CD4-positive, alpha-beta T cell (primary cell): Measurements from ENCODE around the gene SMIM3. TPM values are rescaled to one million over a fixed set of nuclear protein-coding genes. Genes with fewer than 3 reads are reported as not detected.

Experiments used
- ATAC-seq: fragments of 200-7000 bp; cut with Tn5 transposase; one replicate; pipeline ENCODE4 v1.10.0; 2022; ENCODE audit warnings: mild to moderate bottlenecking; ENCODE audit not compliant: poor library complexity
- CTCF ChIA-PET: fragments of 350-600 bp; sonication (Branson Sonifier 250); formaldehyde crosslinking; loops from one replicate; lab custom pipeline; 2021; ENCODE audit warnings: antibody characterized with exemption, inconsistent platforms; lab: Charles Lee
- POLR2A ChIA-PET: fragments of 350-600 bp; sonication (Branson Sonifier 250); formaldehyde crosslinking; loops from one replicate; lab custom pipeline; 2021; ENCODE audit warnings: antibody characterized with exemption, inconsistent platforms; lab: Charles Lee
- DNase-seq, 14 experiments: peaks; one replicate each; pipeline ENCODE4 v3.0.0-alpha.2; 2013 to 2020; ENCODE audit warnings: mixed read lengths in 2 of 14
- H3K27ac ChIP-seq, 2 donors: one replicate each; pipeline versions ENCODE4 v1.5.1 to v1.7.0; 2013; ENCODE audit warnings: low read length in 2 of 2, low read depth in 1 of 2, mild to moderate bottlenecking in 1 of 2
- H3K27me3 ChIP-seq, 2 experiments: 1 replicate in 1 of 2; 2 replicates in 1 of 2; pipeline versions ENCODE4 v1.6.1 to v1.7.0; 2013; ENCODE audit warnings: low read length in 2 of 2, control low read depth in 1 of 2, mild to moderate bottlenecking in 1 of 2, moderate library complexity in 1 of 2; ENCODE audit not compliant: insufficient read depth in 2 of 2, control insufficient read depth in 1 of 2
- H3K36me3 ChIP-seq: one replicate; pipeline ENCODE4 v1.6.1; 2013; ENCODE audit warnings: low read length, control low read depth; ENCODE audit not compliant: insufficient read depth
- H3K4me1 ChIP-seq: one replicate; pipeline ENCODE4 v1.6.1; 2013; ENCODE audit warnings: low read length, control low read depth; ENCODE audit not compliant: insufficient read depth
- H3K4me3 ChIP-seq: one replicate; pipeline ENCODE4 v1.5.1; 2013; ENCODE audit warnings: mild to moderate bottlenecking, low read length, moderate library complexity
- H3K9me3 ChIP-seq, 2 experiments: 1 replicate in 1 of 2; 2 replicates in 1 of 2; pipeline versions ENCODE4 v1.6.1 to v1.7.0; 2013; ENCODE audit warnings: low read length in 2 of 2, mild to moderate bottlenecking in 2 of 2, control low read depth in 1 of 2, moderate library complexity in 1 of 2; ENCODE audit not compliant: control insufficient read depth in 1 of 2, insufficient read depth in 1 of 2
- H3K27ac Mint-ChIP-seq: one replicate; pipeline ENCODE4 v1.8.0; 2020; ENCODE audit warnings: mixed read lengths
- H3K27me3 Mint-ChIP-seq: one replicate; pipeline ENCODE4 v1.8.0; 2021; ENCODE audit warnings: mixed read lengths
- H3K36me3 Mint-ChIP-seq: one replicate; pipeline ENCODE4 v1.8.0; 2021; ENCODE audit warnings: low read depth, mixed read lengths
- H3K4me1 Mint-ChIP-seq: one replicate; pipeline ENCODE4 v1.8.0; 2021; ENCODE audit warnings: low read depth, mixed read lengths
- H3K4me3 Mint-ChIP-seq: one replicate; pipeline ENCODE4 v1.8.0; 2020; ENCODE audit warnings: mild to moderate bottlenecking, mixed read lengths
- H3K9me3 Mint-ChIP-seq: one replicate; pipeline ENCODE4 v1.8.0; 2020; ENCODE audit warnings: mixed read lengths
- CTCF ChIP-seq: fragments of 200-600 bp; IDR thresholded peaks from one replicate; pipeline ENCODE4 v1.8.0; 2022; ENCODE audit warnings: antibody characterized with exemption, mild to moderate bottlenecking
- intact Hi-C, 2 experiments: fragments of 100-400 bp; cut with DNase I in 1 of 2; cut with micrococcal nuclease in 1 of 2; formaldehyde crosslinking; loops; one replicate each; pipeline versions ENCODE4 v1.15.1 to v1.9.0; 2023 to 2025; cut with DNase I, micrococcal nuclease
- total RNA-seq, 174 experiments: library from RNA in 2 of 174; stranded (reverse) in 2 of 174; gene quantifications; one replicate each; pipeline ENCODE4 v1.2.3 and lab custom pipeline; 2021 to 2026

The SMIM3 gene
- total RNA-seq, 2 experiments from 2014 or later: 2.9 TPM

- Mint-ChIP-seq H3K36me3 (peaks cover 4% of the 10 kb centered on the region), H3K4me3 (peak overlapping the region; percentile 81), H3K9me3 (peaks cover 2% of the 10 kb centered on the region), H3K27ac (peak overlapping the region; percentile 90), H3K27me3 (no peaks in the 10 kb centered on the region), H3K4me1 (peaks cover 79% of the 10 kb centered on the region)
- H3K27ac ChIP-seq: peak overlapping the region; percentile 58 to 68
- H3K4me3 ChIP-seq: no peak overlapping the region
- ChIA-PET POLR2A (interaction anchor here (0.6 to 6.0 kb wide), 3 partner anchors 23 to 174 kb away, joined by 3 to 52 read pairs (median 49); partner anchors contain the start of genes DCTN4 and RBM22), CTCF (interaction anchor here (0.6 to 2.5 kb wide), 5 partner anchors 8 to 82 kb away, joined by 3 to 19 read pairs (median 4); partner anchors contain the start of genes DCTN4 and RBM22)
- peaks cover 69% of the 10 kb centered on the region for H3K4me1 ChIP-seq
- H3K27me3 ChIP-seq: no peaks in the 10 kb centered on the region
- no peak for DNase-seq
- intact Hi-C loops: loop anchor here (2.0 to 10.0 kb wide), 5 partner anchors 23 to 473 kb away; partner anchors contain the start of genes DCTN4 (in 1 of the 2), GM2A (in 1 of the 2) and RBM22 (in 1 of the 2)
- H3K36me3 ChIP-seq: no peaks in the 10 kb centered on the region
- H3K9me3 ChIP-seq: no peaks in the 10 kb centered on the region
- no peak for TF ChIP-seq CTCF
- ATAC-seq: no peak
Measured at GRCh38 chr5:150781706-150782614, 3.4 kb downstream of the SMIM3 start.

GRCh38 chr5:150782850-150783249 lies 4.3 kb downstream of the SMIM3 start:
- no peak for TF ChIP-seq CTCF
- Histone ChIP-seq H3K27ac (peak overlapping the region; percentile 58 to 68), H3K4me3 (no peak overlapping the region), H3K36me3 (no peaks in the 10 kb centered on the region), H3K27me3 (no peaks in the 10 kb centered on the region), H3K9me3 (no peaks in the 10 kb centered on the region), H3K4me1 (peaks cover 65% of the 10 kb centered on the region)
- intact Hi-C loops: loop anchor here (2.0 to 10.0 kb wide), 5 partner anchors 24 to 472 kb away; partner anchors contain the start of genes DCTN4 (in 1 of the 2), GM2A (in 1 of the 2) and RBM22 (in 1 of the 2)
- Mint-ChIP-seq H3K4me1 (peaks cover 85% of the 10 kb centered on the region), H3K27ac (peak overlapping the region; percentile 90), H3K27me3 (no peaks in the 10 kb centered on the region), H3K36me3 (peaks cover 4% of the 10 kb centered on the region), H3K4me3 (peak overlapping the region; percentile 70), H3K9me3 (peaks cover 2% of the 10 kb centered on the region)
- DNase-seq (no peak), ATAC-seq (no peak)
- ChIA-PET POLR2A (interaction anchor here (1.1 to 6.0 kb wide), 7 partner anchors 17 to 470 kb away, joined by 3 to 52 read pairs (median 20); partner anchors contain the start of genes DCTN4, GM2A, IRGM and RBM22), CTCF (interaction anchor here (1.0 to 2.5 kb wide), 4 partner anchors 24 to 83 kb away, joined by 3 to 19 read pairs (median 4); partner anchors contain the start of gene DCTN4)

DNA sequence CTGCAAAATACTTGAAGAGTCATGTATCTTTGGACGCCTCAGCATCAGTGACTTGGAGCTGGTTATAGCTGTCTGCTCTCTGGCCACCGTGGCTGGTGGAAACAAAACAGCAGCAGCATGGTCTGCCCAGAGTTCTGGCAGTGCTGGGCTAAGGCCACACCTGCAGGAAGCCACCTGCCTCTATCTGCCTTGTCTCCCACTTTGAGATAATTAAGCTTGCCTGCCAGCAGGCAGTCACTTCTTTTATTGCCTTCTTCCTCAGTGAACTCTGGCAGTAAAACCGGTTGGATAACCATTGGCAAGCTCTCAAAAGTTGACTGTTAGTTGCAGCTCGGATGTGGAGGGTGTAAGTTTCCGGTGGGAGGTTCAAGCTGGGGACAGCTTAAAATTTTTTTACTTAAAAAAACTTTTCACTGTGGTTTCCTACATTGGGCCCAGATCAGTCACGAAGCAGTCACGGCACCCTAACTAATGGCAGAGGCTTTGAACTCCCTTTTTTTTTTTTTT lies 4.9 kb downstream of the SMIM3 start:
- peak overlapping the region; percentile 70 for H3K4me3 Mint-ChIP-seq
- peaks cover 2% of the 10 kb centered on the region for H3K9me3 Mint-ChIP-seq
- ATAC-seq: peak; percentile 90
- Histone ChIP-seq H3K4me3 (peak overlapping the region; percentile 20), H3K27ac (peak overlapping the region; percentile 58 to 68), H3K36me3 (no peaks in the 10 kb centered on the region), H3K4me1 (peaks cover 59% of the 10 kb centered on the region), H3K9me3 (no peaks in the 10 kb centered on the region), H3K27me3 (no peaks in the 10 kb centered on the region)
- peaks cover 85% of the 10 kb centered on the region for H3K4me1 Mint-ChIP-seq
- peak overlapping the region; percentile 90 for H3K27ac Mint-ChIP-seq
- TF ChIP-seq CTCF: no peak
- CTCF ChIA-PET: interaction anchor here (0.7 to 2.5 kb wide), 6 partner anchors 17 to 1017 kb away, joined by 3 to 19 read pairs (median 4); partner anchors contain the start of gene DCTN4
- intact Hi-C loops: loop anchor here (2.0 to 10.0 kb wide), 5 partner anchors 25 to 471 kb away; partner anchors contain the start of genes DCTN4 (in 1 of the 2), GM2A (in 1 of the 2) and RBM22 (in 1 of the 2)
- DNase-seq: peak; percentile 36 to 92 (median 56)
- peaks cover 4% of the 10 kb centered on the region for H3K36me3 Mint-ChIP-seq
- H3K27me3 Mint-ChIP-seq: no peaks in the 10 kb centered on the region
- POLR2A ChIA-PET: interaction anchor here (0.6 to 2.5 kb wide), 18 partner anchors 17 to 988 kb away, joined by 3 to 52 read pairs (median 4); partner anchors contain the start of genes CD74, DCTN4, G3BP1 and GM2A
